Measurements from ENCODE around the gene ETS1.

- TF ChIP-seq, protein P1, sequence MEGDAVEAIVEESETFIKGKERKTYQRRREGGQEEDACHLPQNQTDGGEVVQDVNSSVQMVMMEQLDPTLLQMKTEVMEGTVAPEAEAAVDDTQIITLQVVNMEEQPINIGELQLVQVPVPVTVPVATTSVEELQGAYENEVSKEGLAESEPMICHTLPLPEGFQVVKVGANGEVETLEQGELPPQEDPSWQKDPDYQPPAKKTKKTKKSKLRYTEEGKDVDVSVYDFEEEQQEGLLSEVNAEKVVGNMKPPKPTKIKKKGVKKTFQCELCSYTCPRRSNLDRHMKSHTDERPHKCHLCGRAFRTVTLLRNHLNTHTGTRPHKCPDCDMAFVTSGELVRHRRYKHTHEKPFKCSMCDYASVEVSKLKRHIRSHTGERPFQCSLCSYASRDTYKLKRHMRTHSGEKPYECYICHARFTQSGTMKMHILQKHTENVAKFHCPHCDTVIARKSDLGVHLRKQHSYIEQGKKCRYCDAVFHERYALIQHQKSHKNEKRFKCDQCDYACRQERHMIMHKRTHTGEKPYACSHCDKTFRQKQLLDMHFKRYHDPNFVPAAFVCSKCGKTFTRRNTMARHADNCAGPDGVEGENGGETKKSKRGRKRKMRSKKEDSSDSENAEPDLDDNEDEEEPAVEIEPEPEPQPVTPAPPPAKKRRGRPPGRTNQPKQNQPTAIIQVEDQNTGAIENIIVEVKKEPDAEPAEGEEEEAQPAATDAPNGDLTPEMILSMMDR (IDR thresholded peaks at IDR 0.05) = no peak
- TF ChIP-seq POLR2A (IDR thresholded peaks at IDR 0.05) = no peak
Measured at GRCh38 chr11:128508770-128509510, 78.4 kb downstream of the ETS1 start.

Measured in adrenal gland (tissue), 5 donors.